ENCODE data around the gene MIER3. TPM values are rescaled to one million over a fixed set of nuclear protein-coding genes. Genes with fewer than 3 reads are reported as not detected.

Gene MIER3
- total RNA-seq, 1 donor from 2014 or later: 22.2 TPM

- peaks cover 52% of the 10 kb centered on the region for H3K4me1 Mint-ChIP-seq
- CTCF ChIA-PET: interaction anchor here (1.2 to 1.6 kb wide), 2 partner anchors 11 to 608 kb away, joined by 3 read pairs; no protein-coding TSS in a partner anchor
Measured at GRCh38 chr5:56873056-56873455, 78.9 kb downstream of the MIER3 start.

GRCh38 chr5:56871777-56872176 is 80.1 kb downstream of the MIER3 start:
- ChIA-PET CTCF (no interaction called here), POLR2A (no interaction called here)
- no peaks in the 10 kb centered on the region for H3K9me3 Mint-ChIP-seq
- no peak for TF ChIP-seq CTCF (IDR thresholded peaks at IDR 0.05)
- H3K4me1 Mint-ChIP-seq: peaks cover 52% of the 10 kb centered on the region
- no peak overlapping the region for H3K4me3 Mint-ChIP-seq
- intact Hi-C loops (cut with micrococcal nuclease): loop anchor here (1.0 kb wide), 1 partner anchor 9 kb away; no protein-coding TSS in a partner anchor
- peak; percentile 34 for ATAC-seq (ENCODE audit: low read depth)
- DNase-seq: no peak
- H3K27me3 Mint-ChIP-seq: no peaks in the 10 kb centered on the region
- H3K36me3 Mint-ChIP-seq (ENCODE audit: low read depth): peaks cover 84% of the 10 kb centered on the region
- peak overlapping the region; percentile 42 for H3K27ac Mint-ChIP-seq

More at GRCh38 chr5:56873056-56873455, 78.9 kb downstream of the MIER3 start:
- no peak for ATAC-seq (ENCODE audit: low read depth)
- DNase-seq: no peak
- no peaks in the 10 kb centered on the region for H3K9me3 Mint-ChIP-seq
- no peak overlapping the region for H3K4me3 Mint-ChIP-seq
- intact Hi-C loops (cut with micrococcal nuclease): no loop called here
- H3K36me3 Mint-ChIP-seq (ENCODE audit: low read depth): peaks cover 87% of the 10 kb centered on the region
- H3K27ac Mint-ChIP-seq: peak overlapping the region; percentile 63
- no peak for TF ChIP-seq CTCF (IDR thresholded peaks at IDR 0.05)
- POLR2A ChIA-PET: no interaction called here
- H3K27me3 Mint-ChIP-seq: no peaks in the 10 kb centered on the region

Other genes starting within 250 kb of the MIER3 start
- 92.8 and 102 TPM in 2 replicates for gene MAP3K1, start 136.6 kb downstream of the MIER3 start, total RNA-seq
- 3.4 and 6.2 TPM in 2 replicates for gene SETD9, start 42.5 kb downstream of the MIER3 start, total RNA-seq
- 130 and 142 TPM in 2 replicates for gene GPBP1, start 221.9 kb upstream of the MIER3 start, total RNA-seq

Measured in activated B cell treated with CpG ODN at 0.5 μM for 24 hours (primary cell).